GM12892 (cell line): Measurements from ENCODE around the gene NTN5.

Source experiments
- POLR2A ChIP-seq: IDR thresholded peaks from 2 replicates; pipeline ENCODE4 v1.6.1; 2011; ENCODE audit warnings: low read depth, low read length, control low read depth
- POLR2AphosphoS5 ChIP-seq: IDR thresholded peaks from 2 replicates; pipeline ENCODE4 v1.6.1; 2011; ENCODE audit warnings: low read depth, low read length, control low read depth

- TF ChIP-seq POLR2A (no peak), POLR2AphosphoS5 (no peak)
Measured at GRCh38 chr19:48668332-48668731, 4.5 kb downstream of the NTN5 start.
